Measurements from ENCODE around the gene CDKAL1. TPM values are rescaled to one million over a fixed set of nuclear protein-coding genes. Genes with fewer than 3 reads are reported as not detected.
"Not testable (repeated sequence)": the region's sequence is repeated elsewhere in the genome, so short reads cannot be mapped to it uniquely, and the experiment has no call there.

CDKAL1 gene
- total RNA-seq, 1 donor from 2014 or later: 9.6 TPM

- TF ChIP-seq CTCF (IDR thresholded peaks at IDR 0.05): no peak
- Mint-ChIP-seq H3K27me3 (ENCODE audit: low read depth) (no peaks in the 10 kb centered on the region), H3K4me1 (ENCODE audit: low read depth) (peaks cover 15% of the 10 kb centered on the region), H3K9me3 (ENCODE audit: low read depth) (peaks cover 6% of the 10 kb centered on the region), H3K36me3 (ENCODE audit: low read depth) (no peaks in the 10 kb centered on the region), H3K4me3 (ENCODE audit: unreplicated experiment) (no peak overlapping the region), H3K27ac (ENCODE audit: unreplicated experiment) (no peak overlapping the region)
- no peak for DNase-seq (ENCODE audit: low spot score)
Measured at GRCh38 chr6:20497216-20498040, 36.8 kb upstream of the CDKAL1 start.

GRCh38 chr6:20498041-20498385 is 36.2 kb upstream of the CDKAL1 start:
- peaks cover 15% of the 10 kb centered on the region for H3K4me1 Mint-ChIP-seq (ENCODE audit: low read depth)
- H3K27me3 Mint-ChIP-seq (ENCODE audit: low read depth): no peaks in the 10 kb centered on the region
- peaks cover 11% of the 10 kb centered on the region for H3K9me3 Mint-ChIP-seq (ENCODE audit: low read depth)
- no peak overlapping the region for H3K4me3 Mint-ChIP-seq (ENCODE audit: unreplicated experiment)
- no peak for TF ChIP-seq CTCF (IDR thresholded peaks at IDR 0.05)
- no peak overlapping the region for H3K27ac Mint-ChIP-seq (ENCODE audit: unreplicated experiment)
- DNase-seq (ENCODE audit: low spot score): no peak
- H3K36me3 Mint-ChIP-seq (ENCODE audit: low read depth): no peaks in the 10 kb centered on the region

GRCh38 chr6:20509212-20509611 is 25.0 kb upstream of the CDKAL1 start:
- H3K4me1 Mint-ChIP-seq (ENCODE audit: low read depth): peaks cover 3% of the 10 kb centered on the region
- no peak overlapping the region for H3K4me3 Mint-ChIP-seq (ENCODE audit: unreplicated experiment)
- no peak overlapping the region for H3K27ac Mint-ChIP-seq (ENCODE audit: unreplicated experiment)
- no peaks in the 10 kb centered on the region for H3K36me3 Mint-ChIP-seq (ENCODE audit: low read depth)
- TF ChIP-seq CTCF (IDR thresholded peaks at IDR 0.05): no peak
- DNase-seq (ENCODE audit: low spot score): no peak
- peaks cover 2% of the 10 kb centered on the region for H3K9me3 Mint-ChIP-seq (ENCODE audit: low read depth)
- no peaks in the 10 kb centered on the region for H3K27me3 Mint-ChIP-seq (ENCODE audit: low read depth)

- no peaks in the 10 kb centered on the region for H3K36me3 Mint-ChIP-seq (ENCODE audit: low read depth)
- no peak for DNase-seq (ENCODE audit: low spot score)
- no peak overlapping the region for H3K27ac Mint-ChIP-seq (ENCODE audit: unreplicated experiment)
- H3K4me3 Mint-ChIP-seq (ENCODE audit: unreplicated experiment): no peak overlapping the region
- H3K4me1 Mint-ChIP-seq (ENCODE audit: low read depth): peaks cover 3% of the 10 kb centered on the region
- no peaks in the 10 kb centered on the region for H3K27me3 Mint-ChIP-seq (ENCODE audit: low read depth)
- H3K9me3 Mint-ChIP-seq (ENCODE audit: low read depth): no peaks in the 10 kb centered on the region
- TF ChIP-seq CTCF (IDR thresholded peaks at IDR 0.05): no peak
Measured at GRCh38 chr6:20511852-20512251, 22.4 kb upstream of the CDKAL1 start.

GRCh38 chr6:20525208-20525607 is 9.0 kb upstream of the CDKAL1 start:
- not testable (repeated sequence) for H3K9me3 Mint-ChIP-seq (ENCODE audit: low read depth); H3K27ac Mint-ChIP-seq (ENCODE audit: unreplicated experiment); H3K36me3 Mint-ChIP-seq (ENCODE audit: low read depth); DNase-seq (ENCODE audit: low spot score); H3K27me3 Mint-ChIP-seq (ENCODE audit: low read depth); H3K4me3 Mint-ChIP-seq (ENCODE audit: unreplicated experiment)
- peaks cover 11% of the 10 kb centered on the region for H3K4me1 Mint-ChIP-seq (ENCODE audit: low read depth)

GRCh38 chr6:20529086-20529448 is 5.2 kb upstream of the CDKAL1 start:
- peaks cover 15% of the 10 kb centered on the region for H3K4me1 Mint-ChIP-seq (ENCODE audit: low read depth)
- not testable (repeated sequence) for H3K36me3 Mint-ChIP-seq (ENCODE audit: low read depth); H3K9me3 Mint-ChIP-seq (ENCODE audit: low read depth); DNase-seq (ENCODE audit: low spot score); H3K27me3 Mint-ChIP-seq (ENCODE audit: low read depth)
- peak; percentile 78 for TF ChIP-seq CTCF (IDR thresholded peaks at IDR 0.05)
- H3K4me3 Mint-ChIP-seq (ENCODE audit: unreplicated experiment): peak overlapping the region; percentile 9
- H3K27ac Mint-ChIP-seq (ENCODE audit: unreplicated experiment): peak overlapping the region; percentile 41
